Measurements from ENCODE around the gene CDCA4.

- TF ChIP-seq CTCF (IDR thresholded peaks at IDR 0.05) (no peak), POLR2AphosphoS5 (IDR thresholded peaks at IDR 0.05) (no peak), POLR2A (IDR thresholded peaks at IDR 0.05; ENCODE audit: low read depth) (no peak), EP300 (IDR thresholded peaks at IDR 0.05) (no peak)
Measured at GRCh38 chr14:105022276-105022670, 1.4 kb upstream of the CDCA4 start.

All from esophagus muscularis mucosa (tissue), 4 donors.